ENCODE results near the gene MAGEC2. TPM values are rescaled to one million over a fixed set of nuclear protein-coding genes. Genes with fewer than 3 reads are reported as not detected.

MAGEC2 gene
- total RNA-seq, result not detected

GRCh38 chrX:142204522-142205433 lies at the start of gene MAGEC2:
TSS of gene MAGEC2 (minus strand) at chrX:142205290. CDS start at chrX:142203987, 1,303 bp downstream.
- ATAC-seq (replicated peaks), result no peak
- Mint-ChIP-seq H3K27me3 (no peaks in the 10 kb centered on the region), H3K4me3 (no peak within 1 kb of the TSS), H3K4me1 (no peaks in the 10 kb centered on the region), H3K36me3 (ENCODE audit: low read depth) (no peaks in the 10 kb centered on the region), H3K27ac (no peak within 1 kb of the TSS), H3K9me3 (no peaks in the 10 kb centered on the region)

GRCh38 chrX:142251680-142252079 lies 46.6 kb upstream of the MAGEC2 start:
- H3K4me3 Mint-ChIP-seq, result no peak overlapping the region
- H3K27ac Mint-ChIP-seq, result no peak overlapping the region
- ATAC-seq (replicated peaks), result no peak
- no peaks in the 10 kb centered on the region for H3K36me3 Mint-ChIP-seq (ENCODE audit: low read depth)
- H3K27me3 Mint-ChIP-seq, result no peaks in the 10 kb centered on the region
- no peaks in the 10 kb centered on the region for H3K4me1 Mint-ChIP-seq
- no peaks in the 10 kb centered on the region for H3K9me3 Mint-ChIP-seq

GRCh38 chrX:142251202-142251601 lies 46.1 kb upstream of the MAGEC2 start:
- Mint-ChIP-seq H3K4me3 (no peak overlapping the region), H3K27me3 (no peaks in the 10 kb centered on the region), H3K4me1 (no peaks in the 10 kb centered on the region), H3K27ac (no peak overlapping the region), H3K9me3 (no peaks in the 10 kb centered on the region), H3K36me3 (ENCODE audit: low read depth) (no peaks in the 10 kb centered on the region)
- ATAC-seq (replicated peaks), result no peak

- no peak for ATAC-seq (replicated peaks)
- Mint-ChIP-seq H3K9me3 (no peaks in the 10 kb centered on the region), H3K36me3 (ENCODE audit: low read depth) (no peaks in the 10 kb centered on the region), H3K27ac (no peak overlapping the region), H3K4me3 (no peak overlapping the region), H3K4me1 (no peaks in the 10 kb centered on the region), H3K27me3 (no peaks in the 10 kb centered on the region)
Measured at GRCh38 chrX:142250502-142250901, 45.4 kb upstream of the MAGEC2 start.

- H3K4me3 Mint-ChIP-seq, result no peak overlapping the region
- H3K9me3 Mint-ChIP-seq, result no peaks in the 10 kb centered on the region
- H3K4me1 Mint-ChIP-seq, result no peaks in the 10 kb centered on the region
- no peaks in the 10 kb centered on the region for H3K36me3 Mint-ChIP-seq (ENCODE audit: low read depth)
- no peaks in the 10 kb centered on the region for H3K27me3 Mint-ChIP-seq
- no peak for ATAC-seq (replicated peaks)
- H3K27ac Mint-ChIP-seq, result no peak overlapping the region
Measured at GRCh38 chrX:142249721-142250120, 44.6 kb upstream of the MAGEC2 start.

- no peak overlapping the region for H3K27ac Mint-ChIP-seq
- H3K9me3 Mint-ChIP-seq, result no peaks in the 10 kb centered on the region
- ATAC-seq (replicated peaks), result no peak
Measured at GRCh38 chrX:142244568-142244967, 39.5 kb upstream of the MAGEC2 start.

GRCh38 chrX:142238536-142238935 lies 33.4 kb upstream of the MAGEC2 start:
- Mint-ChIP-seq H3K27ac (no peak overlapping the region), H3K4me1 (no peaks in the 10 kb centered on the region), H3K9me3 (no peaks in the 10 kb centered on the region), H3K36me3 (ENCODE audit: low read depth) (no peaks in the 10 kb centered on the region), H3K27me3 (no peaks in the 10 kb centered on the region), H3K4me3 (no peak overlapping the region)
- ATAC-seq (replicated peaks), result no peak

More at GRCh38 chrX:142244568-142244967, 39.5 kb upstream of the MAGEC2 start:
- no peak overlapping the region for H3K4me3 Mint-ChIP-seq
- H3K36me3 Mint-ChIP-seq (ENCODE audit: low read depth), result no peaks in the 10 kb centered on the region
- H3K4me1 Mint-ChIP-seq, result no peaks in the 10 kb centered on the region
- no peaks in the 10 kb centered on the region for H3K27me3 Mint-ChIP-seq

- H3K36me3 Mint-ChIP-seq (ENCODE audit: low read depth), result no peaks in the 10 kb centered on the region
- no peak overlapping the region for H3K27ac Mint-ChIP-seq
- H3K27me3 Mint-ChIP-seq, result no peaks in the 10 kb centered on the region
- H3K9me3 Mint-ChIP-seq, result no peaks in the 10 kb centered on the region
- no peaks in the 10 kb centered on the region for H3K4me1 Mint-ChIP-seq
- no peak overlapping the region for H3K4me3 Mint-ChIP-seq
- ATAC-seq (replicated peaks), result no peak
Measured at GRCh38 chrX:142233400-142233799, 28.3 kb upstream of the MAGEC2 start.

GRCh38 chrX:142214081-142214480 lies 9.0 kb upstream of the MAGEC2 start:
- no peaks in the 10 kb centered on the region for H3K4me1 Mint-ChIP-seq

GRCh38 chrX:142201113-142201512 lies 4.0 kb downstream of the MAGEC2 start:
- peaks cover 5% of the 10 kb centered on the region for H3K9me3 Mint-ChIP-seq
- ATAC-seq (replicated peaks), result no peak
- H3K36me3 Mint-ChIP-seq (ENCODE audit: low read depth), result no peaks in the 10 kb centered on the region
- H3K27ac Mint-ChIP-seq, result no peak overlapping the region
- no peaks in the 10 kb centered on the region for H3K27me3 Mint-ChIP-seq
- H3K4me3 Mint-ChIP-seq, result no peak overlapping the region
- H3K4me1 Mint-ChIP-seq, result no peaks in the 10 kb centered on the region

More at GRCh38 chrX:142214081-142214480, 9.0 kb upstream of the MAGEC2 start:
- Mint-ChIP-seq H3K27me3 (no peaks in the 10 kb centered on the region), H3K4me3 (no peak overlapping the region), H3K9me3 (no peaks in the 10 kb centered on the region), H3K36me3 (ENCODE audit: low read depth) (no peaks in the 10 kb centered on the region), H3K27ac (no peak overlapping the region)
- ATAC-seq (replicated peaks), result no peak

- Mint-ChIP-seq H3K4me1 (no peaks in the 10 kb centered on the region), H3K27me3 (no peaks in the 10 kb centered on the region), H3K27ac (no peak overlapping the region), H3K36me3 (ENCODE audit: low read depth) (no peaks in the 10 kb centered on the region), H3K9me3 (no peaks in the 10 kb centered on the region), H3K4me3 (no peak overlapping the region)
- ATAC-seq (replicated peaks), result no peak
Measured at GRCh38 chrX:142186103-142186502, 19.0 kb downstream of the MAGEC2 start.

- Mint-ChIP-seq H3K36me3 (ENCODE audit: low read depth) (no peaks in the 10 kb centered on the region), H3K4me1 (no peaks in the 10 kb centered on the region)
Measured at GRCh38 chrX:142184756-142185602, 20.1 kb downstream of the MAGEC2 start.

GRCh38 chrX:142156567-142156966 lies 48.5 kb downstream of the MAGEC2 start:
- no peak for ATAC-seq (replicated peaks)
- Mint-ChIP-seq H3K36me3 (ENCODE audit: low read depth) (no peaks in the 10 kb centered on the region), H3K27me3 (no peaks in the 10 kb centered on the region), H3K4me3 (no peak overlapping the region), H3K27ac (no peak overlapping the region), H3K9me3 (no peaks in the 10 kb centered on the region), H3K4me1 (no peaks in the 10 kb centered on the region)

More at GRCh38 chrX:142184756-142185602, 20.1 kb downstream of the MAGEC2 start:
- no peaks in the 10 kb centered on the region for H3K27me3 Mint-ChIP-seq
- no peaks in the 10 kb centered on the region for H3K9me3 Mint-ChIP-seq
- no peak for ATAC-seq (replicated peaks)
- H3K4me3 Mint-ChIP-seq, result no peak overlapping the region
- H3K27ac Mint-ChIP-seq, result no peak overlapping the region
